GM12872 (cell line): ENCODE data around the gene ETHE1.
A peak's percentile ranks its signal among the peaks of the same experiment; 100 is the strongest.

Experiments
- CTCF ChIP-seq: IDR thresholded peaks from 3 replicates; pipeline ENCODE4 v1.5.1; 2011; ENCODE audit warnings: low read depth, mild to moderate bottlenecking, low read length, moderate library complexity; ENCODE audit not compliant: insufficient read depth

Gene ETHE1

GRCh38 chr19:43569657-43570056 is 42.7 kb upstream of the ETHE1 start:
- TF ChIP-seq CTCF: no peak

GRCh38 chr19:43564800-43565199 is 37.8 kb upstream of the ETHE1 start:
- TF ChIP-seq CTCF: no peak

GRCh38 chr19:43563816-43564457 is 36.9 kb upstream of the ETHE1 start:
- no peak for TF ChIP-seq CTCF

GRCh38 chr19:43562698-43563241 is 35.8 kb upstream of the ETHE1 start:
- TF ChIP-seq CTCF: no peak

- no peak for TF ChIP-seq CTCF
These were observed 35.3 kb upstream of the ETHE1 start for GRCh38 chr19:43562226-43562697.

- no peak for TF ChIP-seq CTCF
These were observed 34.4 kb upstream of the ETHE1 start for GRCh38 chr19:43561139-43561970.

GRCh38 chr19:43560687-43561086 is 33.7 kb upstream of the ETHE1 start:
- TF ChIP-seq CTCF: peak; percentile 20; the same call in 1 of the 3 replicates
